Left colon (tissue), 2 donors: Measurements from ENCODE around the gene UBA7. TPM values are rescaled to one million over a fixed set of nuclear protein-coding genes. Genes with fewer than 3 reads are reported as not detected.

Experiments used
- ATAC-seq: fragments of 200-7000 bp; cut with Tn5 transposase; one replicate; pipeline ENCODE4 v1.9.1; 2020; ENCODE audit warnings: mild to moderate bottlenecking, moderate library complexity
- DNase-seq, 2 donors: peaks; one replicate each; pipeline ENCODE4 v3.0.0-alpha.2; 2020
- intact Hi-C, 2 donors: fragments of 100-400 bp; cut with DNase I in 1 of 2; cut with micrococcal nuclease in 1 of 2; formaldehyde crosslinking; loops; one replicate each; pipeline versions ENCODE4 v1.11.2 to v1.14.0; 2022; cut with DNase I, micrococcal nuclease
- microRNA-seq, 2 donors: library from miRNA; unstranded; fragments of <30 nt; microRNA quantifications; one replicate each; pipeline versions ENCODE4 v1.1.0 to v1.2.0, GENCODE V29; 2020
- total RNA-seq, 2 donors: library from RNA; stranded (reverse); fragmentation: NEBNext Ultra II Directional; extraction: Animal tissue kit (Norgen Biotek cat#: 25700); gene quantifications; one replicate each; pipeline ENCODE4 v1.2.1, GENCODE V29; 2021
- donor health status: DM: no; HTN: no; CAD: no.
- donor health status: DM: yes; HTN: yes; CAD: no.

The UBA7 gene
- total RNA-seq, 2 donors from 2014 or later, result 71.6 to 102 TPM

DNA sequence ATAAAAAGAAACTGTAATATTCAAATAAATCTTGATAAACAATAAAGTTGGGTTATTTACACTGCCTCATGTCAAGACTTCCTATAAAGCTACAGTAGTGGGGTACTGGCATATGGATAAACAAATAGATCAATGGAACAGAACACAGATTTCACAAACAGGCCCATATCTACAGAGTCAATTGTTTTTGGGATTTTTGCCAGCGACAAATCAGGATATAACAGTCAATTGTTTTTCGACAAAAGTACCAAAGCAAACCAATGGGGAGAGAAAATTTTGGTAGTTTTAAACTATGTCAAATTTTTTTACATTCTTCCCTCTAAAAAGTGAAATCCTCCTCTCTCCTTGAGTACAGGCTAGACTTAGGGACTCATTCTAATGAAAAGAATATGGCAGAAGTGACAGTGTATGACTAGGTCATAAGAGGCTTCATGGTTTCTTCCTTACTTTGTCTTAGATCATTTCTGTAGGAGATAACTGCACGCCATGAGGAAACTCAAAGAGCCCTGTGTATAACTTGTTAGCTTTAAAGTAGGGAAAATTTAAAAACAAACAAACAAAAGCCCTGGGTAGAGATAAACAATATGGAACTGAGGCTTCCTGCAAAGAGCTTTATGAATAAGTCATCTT, 44.4 kb downstream of the UBA7 start:
- ATAC-seq, result no peak
- intact Hi-C loops, result no loop called here

GRCh38 chr3:49763981-49764380, 49.8 kb downstream of the UBA7 start:
- intact Hi-C loops, result no loop called here
- no peak for ATAC-seq
- no peak for DNase-seq

More for the DNA sequence above, 44.4 kb downstream of the UBA7 start:
- DNase-seq, result no peak

DNA sequence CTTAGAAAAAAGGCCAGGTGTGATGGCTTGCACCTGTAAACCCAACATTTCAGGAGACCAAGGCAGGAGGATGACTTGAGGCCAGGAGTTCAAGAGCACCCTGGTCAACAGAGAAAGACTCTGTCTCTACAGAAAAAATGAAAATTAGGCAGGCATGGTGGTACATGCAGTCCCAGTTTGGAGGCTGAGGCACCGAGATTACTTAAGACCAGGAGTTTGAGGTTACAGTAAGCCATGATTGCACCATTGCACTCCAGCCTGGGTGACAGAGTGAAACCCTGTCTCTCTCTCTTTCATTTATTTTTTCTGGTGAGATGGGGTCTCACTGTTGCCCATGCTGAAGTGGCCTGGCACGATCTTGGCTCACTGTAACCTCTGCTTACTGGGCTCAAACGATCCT, 52.1 kb downstream of the UBA7 start:
- no peak for ATAC-seq
- DNase-seq, result no peak
- intact Hi-C loops, result no loop called here

GRCh38 chr3:49759226-49759625, 54.5 kb downstream of the UBA7 start:
- intact Hi-C loops, result no loop called here
- ATAC-seq, result no peak
- no peak for DNase-seq

DNA sequence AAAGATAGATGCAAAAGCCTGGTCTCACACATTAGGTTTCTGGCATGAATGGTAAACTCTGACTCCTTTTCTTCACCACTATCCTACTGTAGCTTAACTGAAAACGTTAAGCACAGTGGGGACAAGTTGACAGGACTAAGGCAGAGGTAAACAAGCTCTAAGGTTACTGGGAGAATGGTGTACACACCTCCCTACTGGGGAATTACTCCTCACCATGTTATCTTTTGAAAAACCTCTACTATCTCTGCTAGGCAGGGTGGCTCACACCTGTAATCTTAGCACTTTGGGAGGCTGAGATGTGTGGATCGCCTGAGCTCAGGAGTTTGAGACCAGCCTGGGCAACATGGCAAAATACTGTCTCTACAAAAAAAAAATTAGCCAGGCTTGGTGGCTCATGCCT, 56.6 kb downstream of the UBA7 start:
- DNase-seq (no peak), ATAC-seq (no peak)
- intact Hi-C loops, result no loop called here

DNA sequence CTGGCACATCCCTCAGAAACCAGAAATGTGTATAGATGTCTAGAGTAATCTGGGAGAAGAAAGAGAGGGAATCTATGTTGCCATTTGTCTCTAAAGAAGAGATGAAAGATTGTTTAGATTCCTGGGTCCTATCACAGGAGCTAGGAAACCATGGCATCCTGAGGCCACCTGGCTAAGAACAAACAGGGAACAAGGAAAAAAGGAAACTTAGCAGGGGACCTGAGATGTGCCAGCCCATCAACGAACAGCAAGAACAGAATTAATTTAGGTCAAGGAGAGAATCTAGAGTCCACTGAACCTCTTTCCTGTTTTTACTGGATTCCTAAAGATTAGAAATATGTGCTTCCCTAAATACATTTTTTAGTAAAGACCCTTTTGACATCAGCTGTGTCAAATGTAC, 57.7 kb downstream of the UBA7 start:
- ATAC-seq, result no peak
- intact Hi-C loops, result no loop called here

More for the DNA sequence above, 57.7 kb downstream of the UBA7 start:
- DNase-seq, result no peak

Small RNA genes lying within 50 kb of the gene (microRNA-seq; reads per million reads assigned to microRNA genes)
- 1.1 to 1.4 reads per million in 2 donors for gene MIR5193

Other genes with a start within 250 kb of the UBA7 start
- 100 to 1,000 TPM; 153 to 182 TPM for gene APEH, start 139.6 kb downstream of the UBA7 start, total RNA-seq
- gene MST1, start 124.5 kb downstream of the UBA7 start, total RNA-seq, result 10 to 100 TPM; 22.1 to 28.2 TPM
- gene RNF123, start 124.4 kb downstream of the UBA7 start, total RNA-seq, result 10 to 100 TPM; 40.3 to 44.0 TPM
- not detected for gene AMIGO3, start 94.3 kb downstream of the UBA7 start, total RNA-seq
- gene GMPPB, start 90.0 kb downstream of the UBA7 start, total RNA-seq, result 10 to 100 TPM; 54.2 to 78.4 TPM
- 10 to 100 TPM; 29.2 to 36.9 TPM for gene IP6K1, start 27.4 kb downstream of the UBA7 start, total RNA-seq
- under 1 TPM in 1 of 2 donors, not detected in 1; 0.20 TPM for gene CDHR4, start 14.1 kb downstream of the UBA7 start, total RNA-seq
- 1 to 10 TPM in 1 of 2 donors, under 1 TPM in 1; 0.27 to 2.0 TPM for gene INKA1, start 10.7 kb downstream of the UBA7 start, total RNA-seq
- gene TRAIP, start 42.6 kb upstream of the UBA7 start, total RNA-seq, result 1 to 10 TPM; 3.2 to 5.3 TPM
- gene CAMKV, start 56.0 kb upstream of the UBA7 start, total RNA-seq, result under 1 TPM; 0.12 to 0.34 TPM
- 100 to 1,000 TPM; 124 to 145 TPM for gene MST1R, start 89.9 kb upstream of the UBA7 start, total RNA-seq
- 1 to 10 TPM; 9.4 TPM for gene MON1A, start 115.9 kb upstream of the UBA7 start, total RNA-seq
- gene RBM6, start 126.2 kb upstream of the UBA7 start, total RNA-seq, result 10 to 100 TPM; 63.7 to 76.6 TPM